ENCODE data around the gene TCP11L2. TPM values are rescaled to one million over a fixed set of nuclear protein-coding genes. Genes with fewer than 3 reads are reported as not detected.

Gene TCP11L2
- total and polyA plus RNA-seq, 2 of the 8 experiments (the other 6 are each of a cell fraction or from before 2014, with no cell fraction given): 2.1 to 7.1 TPM

DNA sequence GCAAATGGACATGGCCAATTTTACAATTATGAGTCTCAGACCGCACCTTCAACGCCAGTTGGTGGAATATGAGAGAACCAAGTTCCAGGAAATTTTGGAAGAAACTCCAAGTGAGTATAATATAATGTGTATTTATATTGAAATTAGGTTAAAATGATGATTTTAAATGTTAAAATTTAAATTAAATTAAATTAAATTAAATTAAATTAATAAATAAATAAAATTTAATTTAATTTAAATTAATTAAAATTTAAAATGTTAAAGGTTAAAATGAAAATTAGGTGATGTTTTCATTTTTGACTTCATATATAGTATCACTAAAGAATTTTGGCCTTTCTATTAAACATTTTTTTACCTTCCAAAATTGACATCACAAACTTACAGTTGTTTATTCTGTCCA, 21.0 kb downstream of the TCP11L2 start:
- no peak overlapping the region for H2BK120ac ChIP-seq (replicated peaks; ENCODE audit: low read depth, low read length)
- no peak overlapping the region for H4K91ac ChIP-seq (replicated peaks; ENCODE audit: insufficient read length, low read length)
- no peak overlapping the region for H3K4ac ChIP-seq (replicated peaks; ENCODE audit: insufficient read length, low read depth, low read length)
- H2BK12ac ChIP-seq (ENCODE audit: low read depth, low read length): no peak overlapping the region
- H3K14ac ChIP-seq (ENCODE audit: insufficient read length): no peak overlapping the region
- H4K8ac ChIP-seq (ENCODE audit: extremely low read depth, insufficient read depth, low read length): no peak overlapping the region
- H3K4me2 ChIP-seq (ENCODE audit: insufficient read depth in 1 of 2, low read depth in 2 of 2, low read length in 2 of 2): no peak overlapping the region
- H3K56ac ChIP-seq (replicated peaks; ENCODE audit: insufficient read length, low read depth, low read length): no peak overlapping the region
- H2AFZ ChIP-seq (ENCODE audit: low read length): no peak overlapping the region
- no peaks in the 10 kb centered on the region for H3K9me3 ChIP-seq (ENCODE audit: insufficient read depth in 2 of 2, low read depth in 1 of 2, low read length in 1 of 2)
- H3K4me3 ChIP-seq (ENCODE audit: extremely low read depth in 1 of 4, insufficient read depth in 2 of 4, low read depth in 3 of 4, low read length in 4 of 4): no peak overlapping the region
- FAIRE-seq (no peak), DNase-seq (ENCODE audit: low read depth in 1 of 2, low spot score in 2 of 2) (no peak)
- H3K23ac ChIP-seq (ENCODE audit: insufficient read length): no peak overlapping the region
- no peaks in the 10 kb centered on the region for H3K79me2 ChIP-seq (ENCODE audit: control insufficient read depth in 1 of 2, insufficient read depth in 2 of 2, low read length in 2 of 2)
- H3K4me1 ChIP-seq (replicated peaks in 1 of 4; ENCODE audit: control insufficient read depth in 3 of 4, insufficient read depth in 4 of 4, low read length in 3 of 4): no peaks in the 10 kb centered on the region
- H2BK20ac ChIP-seq (ENCODE audit: low read length): no peak overlapping the region
- no peak overlapping the region for H4K5ac ChIP-seq (ENCODE audit: insufficient read length, low read depth, low read length)
- peaks cover 0 to 5% (median 1%) of the 10 kb centered on the region in 4 experiments; a peak in 3 of 7 replicates for H3K27me3 ChIP-seq (replicated peaks in 1 of 4; ENCODE audit: control insufficient read depth in 3 of 4, extremely low read depth in 1 of 4, insufficient read depth in 3 of 4, low read length in 3 of 4)
- no peak overlapping the region for H2BK15ac ChIP-seq (ENCODE audit: low read length)
- 93% methylated on average over 2 of the region's 2 CpGs; no CpG with 5 or more reads in 1 of the 2 experiments for WGBS, 2 experiments (ENCODE audit: extremely low coverage in 1 of 2, insufficient coverage in 1 of 2, insufficient read length in 1 of 2, insufficient replicate concordance in 2 of 2, low coverage in 1 of 2, low lambda C conversion rate in 2 of 2, missing lambda C conversion rate in 1 of 2)
- H3K9ac ChIP-seq (replicated peaks in 1 of 4; ENCODE audit: extremely low read depth in 1 of 4, low read depth in 3 of 4, low read length in 3 of 4): no peak overlapping the region
- no peaks in the 10 kb centered on the region; the same call in 1 of the 2 replicates for H3K23me2 ChIP-seq (ENCODE audit: low read depth, low read length)
- no peak overlapping the region for H3K27ac ChIP-seq (ENCODE audit: low read depth, low read length)
- no peak overlapping the region for H2AK5ac ChIP-seq (ENCODE audit: low read depth, low read length)
- H2BK5ac ChIP-seq (ENCODE audit: low read depth, low read length): no peak overlapping the region
- H3K79me1 ChIP-seq (ENCODE audit: low read depth, low read length): 0 out of 2 replicates have a peak, but pooled peaks cover 2% of the 10 kb centered on the region
- ChIA-PET POLR2A (ENCODE audit: partially characterized antibody) (no interaction called here), CTCF (ENCODE audit: partially characterized antibody) (no interaction called here)
- H3K36me3 ChIP-seq (ENCODE audit: control insufficient read depth in 2 of 4, insufficient read depth in 4 of 4, low read length in 3 of 4): no peaks in the 10 kb centered on the region; a peak in 1 of 8 replicates
- no peaks in the 10 kb centered on the region for H4K20me1 ChIP-seq (replicated peaks in 1 of 2; ENCODE audit: control insufficient read depth in 1 of 2, insufficient read depth in 2 of 2, low read length in 2 of 2)
- no peak overlapping the region for H3K18ac ChIP-seq (ENCODE audit: extremely low read depth, low read length)
- TF ChIP-seq RNF2 (IDR thresholded peaks at IDR 0.05; ENCODE audit: borderline replicate concordance, low read depth, low read length, missing control alignments, poor library complexity, severe bottlenecking): no peak
- no peak for TF ChIP-seq EZH2 (IDR thresholded peaks at IDR 0.05; ENCODE audit: low read depth, low read length, severe bottlenecking)
- no peak for TF ChIP-seq SRF (IDR thresholded peaks at IDR 0.05; ENCODE audit: low read depth, low read length)
- no peak for TF ChIP-seq USF2 (IDR thresholded peaks at IDR 0.05; ENCODE audit: low read length)
- TF ChIP-seq ASH2L (IDR thresholded peaks at IDR 0.05; ENCODE audit: low read length): no peak
- no peak for TF ChIP-seq RXRA (IDR thresholded peaks at IDR 0.05; ENCODE audit: insufficient read depth, low read depth, low read length)
- no peak for TF ChIP-seq CBX8 (IDR thresholded peaks at IDR 0.05; ENCODE audit: borderline replicate concordance, low read depth, low read length)
- no peak for TF ChIP-seq KDM5A (IDR thresholded peaks at IDR 0.05; ENCODE audit: low read length)
- TF ChIP-seq POU5F1 (IDR thresholded peaks at IDR 0.05; ENCODE audit: low read depth, low read length): no peak
- TF ChIP-seq CTBP2 (IDR thresholded peaks at IDR 0.05; ENCODE audit: borderline replicate concordance, insufficient read depth, insufficient read length, low read length): no peak
- no peak for TF ChIP-seq CBX5 (IDR thresholded peaks at IDR 0.05; ENCODE audit: low read depth, low read length)
